ENCODE results near the gene KMT2A. TPM values are rescaled to one million over a fixed set of nuclear protein-coding genes. Genes with fewer than 3 reads are reported as not detected.

The KMT2A gene
- total and polyA plus RNA-seq, 7 donors: 5.3 to 93.9 (median 42.9) TPM

GRCh38 chr11:118439646-118440045 is 3.4 kb downstream of the KMT2A start:
- intact Hi-C loops (cut with DNase I): loop anchor here (5.0 kb wide), 1 partner anchor 48 kb away; no protein-coding TSS in a partner anchor
- Histone ChIP-seq H3K27ac (no peak overlapping the region), H3K27me3 (no peaks in the 10 kb centered on the region), H3K4me1 (peaks cover 3 to 69% (median 58%) of the 10 kb centered on the region in 4 donors), H3K4me3 (no peak overlapping the region), H3K9me3 (no peaks in the 10 kb centered on the region), H3K36me3 (no peaks in the 10 kb centered on the region)
- TF ChIP-seq POLR2AphosphoS5 (IDR thresholded peaks at IDR 0.05) (no peak), POLR2A (IDR thresholded peaks at IDR 0.05) (no peak), EP300 (IDR thresholded peaks at IDR 0.05) (no peak)
- TF ChIP-seq, protein P1, sequence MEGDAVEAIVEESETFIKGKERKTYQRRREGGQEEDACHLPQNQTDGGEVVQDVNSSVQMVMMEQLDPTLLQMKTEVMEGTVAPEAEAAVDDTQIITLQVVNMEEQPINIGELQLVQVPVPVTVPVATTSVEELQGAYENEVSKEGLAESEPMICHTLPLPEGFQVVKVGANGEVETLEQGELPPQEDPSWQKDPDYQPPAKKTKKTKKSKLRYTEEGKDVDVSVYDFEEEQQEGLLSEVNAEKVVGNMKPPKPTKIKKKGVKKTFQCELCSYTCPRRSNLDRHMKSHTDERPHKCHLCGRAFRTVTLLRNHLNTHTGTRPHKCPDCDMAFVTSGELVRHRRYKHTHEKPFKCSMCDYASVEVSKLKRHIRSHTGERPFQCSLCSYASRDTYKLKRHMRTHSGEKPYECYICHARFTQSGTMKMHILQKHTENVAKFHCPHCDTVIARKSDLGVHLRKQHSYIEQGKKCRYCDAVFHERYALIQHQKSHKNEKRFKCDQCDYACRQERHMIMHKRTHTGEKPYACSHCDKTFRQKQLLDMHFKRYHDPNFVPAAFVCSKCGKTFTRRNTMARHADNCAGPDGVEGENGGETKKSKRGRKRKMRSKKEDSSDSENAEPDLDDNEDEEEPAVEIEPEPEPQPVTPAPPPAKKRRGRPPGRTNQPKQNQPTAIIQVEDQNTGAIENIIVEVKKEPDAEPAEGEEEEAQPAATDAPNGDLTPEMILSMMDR (IDR thresholded peaks at IDR 0.05): no peak
- DNase-seq: no peak

DNA sequence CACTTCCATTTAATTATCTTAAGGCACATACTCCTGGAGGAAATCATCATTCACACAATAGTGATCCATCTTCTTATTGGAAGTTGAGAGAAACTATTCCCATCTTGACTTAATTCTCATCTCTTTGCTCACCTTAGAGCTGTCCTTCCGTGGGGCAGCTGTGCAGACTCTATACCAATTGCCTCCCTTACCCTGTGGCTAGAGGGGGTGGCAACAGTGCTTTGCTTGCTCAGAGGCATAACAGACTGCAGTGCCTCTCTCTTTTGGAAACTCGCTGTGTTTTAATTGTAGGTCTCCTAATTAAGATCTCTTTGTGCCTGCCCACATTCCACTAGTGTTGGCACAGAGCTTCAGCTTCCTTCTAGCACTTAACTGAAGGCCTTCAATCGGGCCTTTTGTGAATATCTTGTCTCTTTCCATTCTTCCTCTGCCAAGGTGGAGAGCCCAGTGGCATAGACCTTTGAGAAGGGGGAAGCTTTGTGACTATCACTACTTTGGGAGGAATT is 5.5 kb downstream of the KMT2A start:
- Histone ChIP-seq H3K36me3 (no peaks in the 10 kb centered on the region), H3K9me3 (no peaks in the 10 kb centered on the region), H3K27ac (no peak overlapping the region), H3K4me3 (no peak overlapping the region), H3K27me3 (no peaks in the 10 kb centered on the region), H3K4me1 (peaks cover 0 to 77% (median 55%) of the 10 kb centered on the region in 4 donors)
- WGBS, 2 donors: 46 to 52% methylated on average over 3 of the region's 3 CpGs
- intact Hi-C loops (cut with DNase I): no loop called here
- DNase-seq: no peak
- TF ChIP-seq EP300 (IDR thresholded peaks at IDR 0.05): no peak
- no peak for TF ChIP-seq POLR2AphosphoS5 (IDR thresholded peaks at IDR 0.05)
- TF ChIP-seq, protein P1 (IDR thresholded peaks at IDR 0.05): no peak
- no peak for TF ChIP-seq POLR2A (IDR thresholded peaks at IDR 0.05)

GRCh38 chr11:118442301-118442700 is 6.0 kb downstream of the KMT2A start:
- no peak for DNase-seq
- H3K9me3 ChIP-seq: no peaks in the 10 kb centered on the region
- H3K4me3 ChIP-seq: no peak overlapping the region
- peaks cover 0 to 77% (median 53%) of the 10 kb centered on the region in 4 donors for H3K4me1 ChIP-seq
- TF ChIP-seq, protein P1 (IDR thresholded peaks at IDR 0.05): no peak
- TF ChIP-seq EP300 (IDR thresholded peaks at IDR 0.05) (no peak), POLR2A (IDR thresholded peaks at IDR 0.05) (no peak), POLR2AphosphoS5 (IDR thresholded peaks at IDR 0.05) (no peak)
- WGBS, 2 donors: 38 to 65% methylated on average over 3 of the region's 3 CpGs
- H3K36me3 ChIP-seq: no peaks in the 10 kb centered on the region
- no peak overlapping the region for H3K27ac ChIP-seq
- H3K27me3 ChIP-seq: no peaks in the 10 kb centered on the region
- intact Hi-C loops (cut with DNase I): no loop called here

GRCh38 chr11:118442908-118443589 is 6.8 kb downstream of the KMT2A start:
- H3K36me3 ChIP-seq: no peaks in the 10 kb centered on the region
- no peak for DNase-seq
- 52 to 71% methylated on average over 4 of the region's 4 CpGs for WGBS, 2 donors
- TF ChIP-seq POLR2A (IDR thresholded peaks at IDR 0.05) (no peak), POLR2AphosphoS5 (IDR thresholded peaks at IDR 0.05) (no peak), EP300 (IDR thresholded peaks at IDR 0.05) (no peak)
- TF ChIP-seq, protein P1 (IDR thresholded peaks at IDR 0.05): no peak
- no peak overlapping the region for H3K4me3 ChIP-seq
- intact Hi-C loops (cut with DNase I): no loop called here
- H3K27ac ChIP-seq: no peak overlapping the region
- peaks cover 0 to 69% (median 47%) of the 10 kb centered on the region in 4 donors for H3K4me1 ChIP-seq
- no peaks in the 10 kb centered on the region for H3K9me3 ChIP-seq
- no peaks in the 10 kb centered on the region for H3K27me3 ChIP-seq

All from sigmoid colon (tissue), 7 donors.